OCI-LY3 (cell line): ENCODE measurements around the gene FCRLB.
A peak's percentile ranks its signal among the peaks of the same experiment; 100 is the strongest.
"Not testable (repeated sequence)": the region's sequence is repeated elsewhere in the genome, so short reads cannot be mapped to it uniquely, and the experiment has no call there.

Experiments
- H2AFZ ChIP-seq: fragments of 200-600, 300-600 bp; shearing (Covaris generic); 2 replicates; pipeline ENCODE4 v1.6.0; 2014; ENCODE audit warnings: antibody characterized with exemption, low read depth, low read length
- H3K27ac ChIP-seq: fragments of 200-600, 300-600 bp; sonication (generic); 2 replicates; pipeline ENCODE4 v1.5.1; 2014; ENCODE audit warnings: mild to moderate bottlenecking, low read length, moderate library complexity, mixed read lengths
- H3K27me3 ChIP-seq: fragments of 200-600, 300-600 bp; sonication (generic); 2 replicates; pipeline ENCODE4 v1.6.1; 2014; ENCODE audit warnings: low read depth, low read length, mixed read lengths
- H3K36me3 ChIP-seq: fragments of 200-600, 300-600 bp; sonication (generic); replicated peaks from 2 replicates; pipeline ENCODE3; 2014; ENCODE audit warnings: low read depth, low read length, mixed read lengths
- H3K4me1 ChIP-seq: fragments of 300-600, 200-600 bp; sonication (generic); 2 replicates; pipeline ENCODE4 v1.6.1; 2014; ENCODE audit warnings: low read length, mixed read lengths
- H3K4me2 ChIP-seq: fragments of 200-600, 300-600 bp; sonication (generic); 2 replicates; pipeline ENCODE4 v1.6.1; 2014; ENCODE audit warnings: low read length, mixed read lengths
- H3K4me3 ChIP-seq: fragments of 300-600, 200-600 bp; sonication (generic); 2 replicates; pipeline ENCODE4 v1.5.1; 2014; ENCODE audit warnings: antibody characterized with exemption, mild to moderate bottlenecking, low read length, moderate library complexity
- H3K79me2 ChIP-seq: fragments of 300-600, 200-600 bp; shearing (Covaris generic); 2 replicates; pipeline ENCODE4 v1.6.1; 2014; ENCODE audit warnings: mild to moderate bottlenecking, low read length, mixed read lengths
- H3K9ac ChIP-seq: fragments of 300-600, 200-600 bp; shearing (Covaris generic); 2 replicates; pipeline ENCODE4 v1.6.0; 2014; ENCODE audit warnings: mild to moderate bottlenecking, low read length, moderate library complexity
- H3K9me3 ChIP-seq: fragments of 200-600, 300-600 bp; shearing (Covaris generic); 2 replicates; pipeline ENCODE4 v1.6.1; 2014; ENCODE audit warnings: low read length, mixed read lengths; ENCODE audit not compliant: insufficient read depth
- H4K20me1 ChIP-seq: fragments of 200-600, 300-600 bp; sonication (generic); 2 replicates; pipeline ENCODE4 v1.6.1; 2016; ENCODE audit warnings: low read length, mixed read lengths; ENCODE audit not compliant: insufficient read depth
- CTCF ChIP-seq: fragments of 200-600, 300-600 bp; sonication (generic); IDR thresholded peaks from 2 replicates; pipeline ENCODE4 v1.5.1; 2014; ENCODE audit warnings: antibody characterized with exemption, low read length, low read depth
- EZH2phosphoT487 ChIP-seq: fragments of 200-600 bp; shearing (Covaris generic); IDR thresholded peaks from 2 replicates; pipeline ENCODE4 v1.6.1; 2018; ENCODE audit warnings: antibody characterized with exemption, mixed run types, low read depth

FCRLB gene

GRCh38 chr1:161691846-161692245, 29.5 kb upstream of the FCRLB start:
- no peak for TF ChIP-seq EZH2phosphoT487
- TF ChIP-seq CTCF = no peak

GRCh38 chr1:161693020-161693712, 28.2 kb upstream of the FCRLB start:
- not testable (repeated sequence) for H3K9me3 ChIP-seq, H3K9ac ChIP-seq, H3K4me3 ChIP-seq, H3K27me3 ChIP-seq, H3K79me2 ChIP-seq, H3K36me3 ChIP-seq, H2AFZ ChIP-seq, H3K4me1 ChIP-seq, H3K27ac ChIP-seq, H3K4me2 ChIP-seq, H4K20me1 ChIP-seq

More at GRCh38 chr1:161691846-161692245, 29.5 kb upstream of the FCRLB start:
- Histone ChIP-seq H3K27me3 (no peaks in the 10 kb centered on the region), H3K9me3 (no peaks in the 10 kb centered on the region), H3K4me2 (no peak overlapping the region), H2AFZ (no peak overlapping the region), H3K4me1 (peaks cover 10% of the 10 kb centered on the region), H3K36me3 (no peaks in the 10 kb centered on the region), H3K79me2 (no peaks in the 10 kb centered on the region), H3K9ac (no peak overlapping the region), H4K20me1 (no peaks in the 10 kb centered on the region), H3K4me3 (no peak overlapping the region), H3K27ac (no peak overlapping the region)

GRCh38 chr1:161698302-161698701, 23.0 kb upstream of the FCRLB start:
- not testable (repeated sequence) for H3K9me3 ChIP-seq, H2AFZ ChIP-seq, H4K20me1 ChIP-seq, H3K9ac ChIP-seq, H3K27me3 ChIP-seq, H3K79me2 ChIP-seq, H3K4me3 ChIP-seq, H3K27ac ChIP-seq, H3K4me2 ChIP-seq, H3K36me3 ChIP-seq, H3K4me1 ChIP-seq

GRCh38 chr1:161702250-161702649, 19.1 kb upstream of the FCRLB start:
- H3K4me3 ChIP-seq = no peak overlapping the region
- no peak overlapping the region for H3K4me2 ChIP-seq
- H4K20me1 ChIP-seq = no peaks in the 10 kb centered on the region
- no peak overlapping the region for H2AFZ ChIP-seq
- no peaks in the 10 kb centered on the region for H3K36me3 ChIP-seq
- no peak overlapping the region for H3K9ac ChIP-seq
- peaks cover 27% of the 10 kb centered on the region for H3K4me1 ChIP-seq
- H3K79me2 ChIP-seq = no peaks in the 10 kb centered on the region
- H3K27ac ChIP-seq = no peak overlapping the region
- no peaks in the 10 kb centered on the region for H3K27me3 ChIP-seq
- TF ChIP-seq EZH2phosphoT487 (no peak), CTCF (no peak)
- H3K9me3 ChIP-seq = no peaks in the 10 kb centered on the region

- no peaks in the 10 kb centered on the region for H3K27me3 ChIP-seq
- H3K27ac ChIP-seq = peak overlapping the region; percentile 91
- peak overlapping the region; percentile 69; the same call in 1 of the 2 replicates for H2AFZ ChIP-seq
- peak overlapping the region; percentile 80 for H3K4me2 ChIP-seq
- no peaks in the 10 kb centered on the region for H3K36me3 ChIP-seq
- peaks cover 14% of the 10 kb centered on the region for H3K79me2 ChIP-seq
- no peaks in the 10 kb centered on the region for H3K9me3 ChIP-seq
- no peaks in the 10 kb centered on the region for H4K20me1 ChIP-seq
- peak overlapping the region; percentile 62 for H3K4me3 ChIP-seq
- H3K4me1 ChIP-seq = peaks cover 60% of the 10 kb centered on the region
- peak overlapping the region; percentile 61; the same call in 1 of the 2 replicates for H3K9ac ChIP-seq
- no peak for TF ChIP-seq CTCF
- no peak for TF ChIP-seq EZH2phosphoT487
Measured at GRCh38 chr1:161705537-161705936, 15.8 kb upstream of the FCRLB start.
